OCI-LY1 (cell line): ENCODE data around the gene ALDH3B2.

Source experiments
- CTCF ChIP-seq: fragments of 200-600 bp; sonication (generic), shearing (Covaris generic); IDR thresholded peaks from 2 replicates; pipeline ENCODE4 v1.5.1; 2017; ENCODE audit warnings: mild to moderate bottlenecking, antibody characterized with exemption, low read length, moderate library complexity, mixed read lengths
- EZH2 ChIP-seq: fragments of 200-600 bp; sonication (generic), shearing (Covaris generic); IDR thresholded peaks from 2 replicates; pipeline ENCODE4 v1.8.0; 2017; ENCODE audit warnings: borderline replicate concordance, mixed run types, mild to moderate bottlenecking, antibody characterized with exemption, low read length, moderate library complexity, mixed read lengths

DNA sequence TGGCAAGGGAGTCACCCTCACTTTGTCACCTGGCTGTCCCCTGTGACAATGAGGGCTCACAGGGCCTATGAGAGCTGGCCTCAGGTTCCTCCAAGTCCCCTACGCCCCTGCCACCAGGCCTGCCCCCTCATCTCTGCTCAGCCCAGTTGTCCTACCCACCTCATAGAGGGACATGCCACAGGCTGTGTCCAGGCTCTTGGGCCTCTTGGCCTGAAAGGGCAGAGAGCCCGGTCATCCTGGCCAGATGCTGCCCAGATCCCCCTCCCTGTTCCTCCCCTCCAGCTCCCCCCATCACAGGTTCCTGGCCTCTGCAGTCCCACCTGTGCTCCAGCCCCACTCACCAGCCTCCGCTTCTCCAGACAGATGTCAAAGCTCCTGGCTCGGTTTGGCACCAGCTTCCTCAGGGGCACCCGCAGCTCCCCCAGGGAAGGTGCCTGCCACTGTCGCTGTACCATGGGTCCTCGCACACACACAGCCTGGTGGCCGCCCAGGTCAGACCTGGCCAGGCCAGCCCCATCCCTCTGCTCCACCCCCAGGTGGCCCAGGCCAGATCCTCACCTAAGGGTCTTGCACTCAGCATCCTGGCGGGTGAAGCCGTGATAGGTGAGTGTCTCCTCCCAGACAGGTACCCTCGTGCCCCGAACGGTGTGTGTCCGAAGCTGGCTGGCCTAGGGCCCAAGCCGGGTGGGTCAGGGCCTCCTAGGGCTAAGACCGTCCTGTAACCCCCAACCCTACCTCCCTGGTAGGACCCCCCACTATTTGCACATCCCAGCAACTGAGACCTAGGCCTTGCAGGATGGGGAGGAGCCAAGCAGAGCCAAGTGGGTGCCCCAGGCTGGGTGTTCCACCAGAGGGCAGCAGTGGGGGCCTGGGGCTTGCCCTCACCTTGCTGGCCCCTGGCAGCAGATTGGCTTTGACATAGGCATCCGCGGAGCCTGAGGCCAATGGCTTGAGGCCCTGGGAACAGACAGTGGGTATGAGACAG lies 59.4 kb downstream of the ALDH3B2 start:
- TF ChIP-seq CTCF (peak; percentile 83), EZH2 (no peak)
